Tibial artery (tissue), 4 donors: ENCODE results near the gene CPSF3.

ENCODE experiments used
- DNase-seq, 2 donors: peaks; one replicate each; pipeline ENCODE4 v3.0.0-alpha.2; 2019
- H3K27ac ChIP-seq, 2 donors: fragments of 200-600 bp; sonication (generic) in 1 of 2; 1 replicate in 1 of 2; 2 replicates in 1 of 2; pipeline ENCODE4 v1.5.1; 2018 to 2019; ENCODE audit warnings: mild to moderate bottlenecking in 1 of 2
- H3K27me3 ChIP-seq, 2 donors: fragments of 200-600 bp; sonication (generic) in 1 of 2; one replicate each; pipeline versions ENCODE4 v1.5.1 to v1.6.0; 2016 to 2019
- H3K36me3 ChIP-seq, 3 donors: fragments of 200-600 bp; sonication (generic) in 2 of 3; one replicate each; pipeline ENCODE4 v1.5.1; 2016 to 2019; ENCODE audit warnings: mild to moderate bottlenecking in 2 of 3
- H3K4me1 ChIP-seq, 4 donors: fragments of 200-600 bp; sonication (generic) in 2 of 4; 1 replicate in 3 of 4; 2 replicates in 1 of 4; pipeline ENCODE4 v1.5.1; 2016 to 2019
- H3K4me3 ChIP-seq, 2 donors: fragments of 200-600 bp; sonication (generic) in 1 of 2; 1 replicate in 1 of 2; 2 replicates in 1 of 2; pipeline ENCODE4 v1.5.1; 2018 to 2019; ENCODE audit warnings: mild to moderate bottlenecking in 2 of 2
- H3K9me3 ChIP-seq, 3 donors: fragments of 200-600 bp; sonication (generic) in 1 of 3; one replicate each; pipeline ENCODE4 v1.5.1; 2016 to 2019
- intact Hi-C: fragments of 100-400 bp; cut with DNase I; formaldehyde crosslinking; loops from one replicate; pipeline ENCODE4 v1.15.0; 2023; ENCODE audit warnings: low total_unique reads
- TF ChIP-seq, protein P1 (sequence below), 2 experiments: fragments of 200-600 bp in 1 of 2; fragments of 450-650 bp in 1 of 2; IDR thresholded peaks; one replicate each; pipeline ENCODE4 v1.5.1; 2017 to 2019; ENCODE audit warnings: antibody characterized with exemption in 2 of 2, mild to moderate bottlenecking in 1 of 2, moderate library complexity in 1 of 2

CPSF3 gene

GRCh38 chr2:9385841-9386240 is 37.6 kb upstream of the CPSF3 start:
- Histone ChIP-seq H3K4me3 (no peak overlapping the region), H3K27me3 (no peaks in the 10 kb centered on the region), H3K27ac (no peak overlapping the region), H3K9me3 (no peaks in the 10 kb centered on the region), H3K4me1 (peaks cover 0 to 8% (median 1%) of the 10 kb centered on the region in 4 donors), H3K36me3 (peaks cover 28 to 93% (median 79%) of the 10 kb centered on the region in 3 donors)
- intact Hi-C loops: no loop called here
- DNase-seq: peak in 1 of 2 donors; percentile 39
- TF ChIP-seq, protein P1, sequence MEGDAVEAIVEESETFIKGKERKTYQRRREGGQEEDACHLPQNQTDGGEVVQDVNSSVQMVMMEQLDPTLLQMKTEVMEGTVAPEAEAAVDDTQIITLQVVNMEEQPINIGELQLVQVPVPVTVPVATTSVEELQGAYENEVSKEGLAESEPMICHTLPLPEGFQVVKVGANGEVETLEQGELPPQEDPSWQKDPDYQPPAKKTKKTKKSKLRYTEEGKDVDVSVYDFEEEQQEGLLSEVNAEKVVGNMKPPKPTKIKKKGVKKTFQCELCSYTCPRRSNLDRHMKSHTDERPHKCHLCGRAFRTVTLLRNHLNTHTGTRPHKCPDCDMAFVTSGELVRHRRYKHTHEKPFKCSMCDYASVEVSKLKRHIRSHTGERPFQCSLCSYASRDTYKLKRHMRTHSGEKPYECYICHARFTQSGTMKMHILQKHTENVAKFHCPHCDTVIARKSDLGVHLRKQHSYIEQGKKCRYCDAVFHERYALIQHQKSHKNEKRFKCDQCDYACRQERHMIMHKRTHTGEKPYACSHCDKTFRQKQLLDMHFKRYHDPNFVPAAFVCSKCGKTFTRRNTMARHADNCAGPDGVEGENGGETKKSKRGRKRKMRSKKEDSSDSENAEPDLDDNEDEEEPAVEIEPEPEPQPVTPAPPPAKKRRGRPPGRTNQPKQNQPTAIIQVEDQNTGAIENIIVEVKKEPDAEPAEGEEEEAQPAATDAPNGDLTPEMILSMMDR (IDR thresholded peaks at IDR 0.05): no peak

DNA sequence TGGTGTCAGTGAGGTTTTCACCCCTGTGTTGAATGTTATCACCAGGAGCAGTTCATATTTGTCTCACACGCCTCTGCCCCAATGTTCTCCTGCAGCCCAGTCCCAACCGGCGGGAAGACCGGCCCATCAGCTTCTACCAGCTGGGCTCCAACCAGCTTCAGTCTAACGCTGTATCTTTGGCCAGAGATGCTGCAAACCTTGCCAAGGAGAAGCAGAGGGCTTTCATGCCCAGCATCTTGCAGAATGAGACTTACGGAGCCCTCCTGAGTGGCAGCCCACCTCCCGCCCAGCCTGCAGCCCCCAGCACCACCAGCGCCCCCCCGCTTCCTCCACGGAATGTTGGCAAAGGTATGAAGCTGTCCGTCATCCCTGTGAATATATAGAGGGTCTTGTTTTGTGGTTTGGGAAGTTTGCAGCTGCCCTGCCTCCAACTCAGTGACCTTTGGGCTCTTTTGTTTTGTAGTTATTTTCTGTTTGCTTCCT is 35.2 kb upstream of the CPSF3 start:
- H3K4me1 ChIP-seq: no peaks in the 10 kb centered on the region
- H3K4me3 ChIP-seq: no peak overlapping the region
- peak in 1 of 2 donors; percentile 51 for DNase-seq
- TF ChIP-seq, protein P1 (IDR thresholded peaks at IDR 0.05): no peak
- no peaks in the 10 kb centered on the region for H3K27me3 ChIP-seq
- H3K9me3 ChIP-seq: no peaks in the 10 kb centered on the region
- H3K36me3 ChIP-seq: peaks cover 31 to 83% (median 71%) of the 10 kb centered on the region in 3 donors
- H3K27ac ChIP-seq: no peak overlapping the region
- intact Hi-C loops: no loop called here

DNA sequence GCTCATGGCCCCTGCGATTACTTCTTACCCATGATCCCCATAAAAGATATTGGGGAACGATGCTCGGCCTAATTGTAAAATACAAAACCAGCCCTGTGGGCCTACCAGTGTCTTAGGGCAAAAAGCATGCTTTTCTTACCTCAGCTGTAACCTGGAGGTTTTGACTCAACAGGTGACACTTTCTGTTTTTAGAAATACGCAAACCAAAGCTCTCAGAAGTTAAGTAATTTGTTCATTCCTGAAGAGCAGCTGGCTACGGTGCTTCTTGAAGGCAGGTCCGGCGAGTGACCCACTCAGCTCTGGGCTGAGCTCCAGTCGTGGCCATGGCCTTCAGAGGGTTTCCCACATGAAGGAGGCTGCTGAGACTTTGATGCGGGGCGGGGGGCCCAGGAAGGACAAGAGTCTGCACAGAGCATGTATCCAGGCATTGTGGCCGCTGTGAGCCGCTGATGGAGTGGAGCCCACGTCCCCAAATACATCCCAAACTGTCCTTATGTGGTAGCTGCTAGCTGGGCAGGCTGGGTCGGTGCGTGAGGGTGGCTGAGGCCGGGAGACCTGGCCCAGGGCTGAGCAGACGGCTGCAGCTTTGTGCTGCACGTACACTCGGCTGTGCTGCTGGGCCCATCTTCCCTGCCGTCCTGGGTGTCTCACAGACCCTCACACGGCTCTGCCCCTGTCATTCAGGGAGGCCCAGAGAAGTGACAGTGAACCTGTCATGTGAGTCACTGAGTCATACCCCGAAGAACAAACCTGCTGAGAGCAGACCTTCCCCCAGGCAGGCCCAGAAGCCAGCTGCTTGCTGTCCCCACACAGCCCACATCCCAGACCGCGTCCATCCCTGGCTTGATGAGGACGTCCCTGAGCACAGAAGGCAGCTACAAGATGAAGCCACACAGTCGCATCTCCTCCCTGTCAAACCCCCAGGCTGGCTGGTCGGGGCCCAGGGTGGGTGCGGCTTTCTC is 34.2 kb upstream of the CPSF3 start:
- DNase-seq: peak in 1 of 2 donors; percentile 62
- TF ChIP-seq, protein P1 (IDR thresholded peaks at IDR 0.05): no peak
- intact Hi-C loops: no loop called here

GRCh38 chr2:9390151-9390850 is 33.2 kb upstream of the CPSF3 start:
- H3K4me3 ChIP-seq: no peak overlapping the region
- no peak overlapping the region for H3K27ac ChIP-seq
- DNase-seq: peak in 1 of 2 donors; percentile 41
- no peaks in the 10 kb centered on the region for H3K9me3 ChIP-seq
- H3K27me3 ChIP-seq: no peaks in the 10 kb centered on the region
- TF ChIP-seq, protein P1 (IDR thresholded peaks at IDR 0.05): no peak
- no peaks in the 10 kb centered on the region for H3K4me1 ChIP-seq
- intact Hi-C loops: no loop called here
- peaks cover 37 to 83% (median 71%) of the 10 kb centered on the region in 3 donors for H3K36me3 ChIP-seq

More for the DNA sequence above, 34.2 kb upstream of the CPSF3 start:
- Histone ChIP-seq H3K9me3 (no peaks in the 10 kb centered on the region), H3K4me1 (no peaks in the 10 kb centered on the region), H3K27ac (no peak overlapping the region), H3K36me3 (peaks cover 27 to 83% (median 71%) of the 10 kb centered on the region in 3 donors), H3K27me3 (no peaks in the 10 kb centered on the region), H3K4me3 (no peak overlapping the region)

- TF ChIP-seq, protein P1 (IDR thresholded peaks at IDR 0.05): no peak
- no peak overlapping the region for H3K27ac ChIP-seq
- no peak overlapping the region for H3K4me3 ChIP-seq
- peak in 1 of 2 donors; percentile 37 for DNase-seq
- intact Hi-C loops: no loop called here
- H3K9me3 ChIP-seq: no peaks in the 10 kb centered on the region
- no peaks in the 10 kb centered on the region for H3K4me1 ChIP-seq
- no peaks in the 10 kb centered on the region for H3K27me3 ChIP-seq
- peaks cover 39 to 80% (median 68%) of the 10 kb centered on the region in 3 donors for H3K36me3 ChIP-seq
These were observed 32.5 kb upstream of the CPSF3 start for GRCh38 chr2:9390991-9391390.
